HG03097 (cell line): Measurements from ENCODE around the gene RRAS.

Experiments
- ATAC-seq: cut with Tn5 transposase; IDR thresholded peaks from one replicate; pipeline ENCODE4 v1.9.1; 2021; ENCODE audit not compliant: unreplicated experiment, low FRiP score

RRAS gene

GRCh38 chr19:49655570-49656455, 15.9 kb upstream of the RRAS start:
- no peak for ATAC-seq

GRCh38 chr19:49654581-49654980, 14.6 kb upstream of the RRAS start:
- no peak for ATAC-seq

DNA sequence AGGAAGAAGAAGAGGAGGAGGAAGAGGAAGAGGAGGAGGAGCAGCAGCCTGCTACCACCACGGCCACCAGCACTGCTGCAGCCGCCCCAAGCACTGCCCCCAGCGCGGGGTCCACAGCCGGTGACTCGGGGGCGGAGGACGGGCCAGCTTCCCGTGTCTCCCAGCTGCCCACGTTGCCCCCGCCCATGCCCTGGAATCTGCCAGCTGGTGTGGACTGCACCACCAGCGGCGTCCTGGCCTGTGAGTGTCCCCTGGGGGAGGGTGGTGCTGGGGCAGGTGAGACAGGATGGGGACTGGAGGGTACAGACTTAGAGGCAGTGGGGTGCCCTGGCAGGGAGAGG, 13.5 kb upstream of the RRAS start:
- no peak for ATAC-seq

- no peak for ATAC-seq
Observed at GRCh38 chr19:49652551-49653465, 12.9 kb upstream of the RRAS start.

DNA sequence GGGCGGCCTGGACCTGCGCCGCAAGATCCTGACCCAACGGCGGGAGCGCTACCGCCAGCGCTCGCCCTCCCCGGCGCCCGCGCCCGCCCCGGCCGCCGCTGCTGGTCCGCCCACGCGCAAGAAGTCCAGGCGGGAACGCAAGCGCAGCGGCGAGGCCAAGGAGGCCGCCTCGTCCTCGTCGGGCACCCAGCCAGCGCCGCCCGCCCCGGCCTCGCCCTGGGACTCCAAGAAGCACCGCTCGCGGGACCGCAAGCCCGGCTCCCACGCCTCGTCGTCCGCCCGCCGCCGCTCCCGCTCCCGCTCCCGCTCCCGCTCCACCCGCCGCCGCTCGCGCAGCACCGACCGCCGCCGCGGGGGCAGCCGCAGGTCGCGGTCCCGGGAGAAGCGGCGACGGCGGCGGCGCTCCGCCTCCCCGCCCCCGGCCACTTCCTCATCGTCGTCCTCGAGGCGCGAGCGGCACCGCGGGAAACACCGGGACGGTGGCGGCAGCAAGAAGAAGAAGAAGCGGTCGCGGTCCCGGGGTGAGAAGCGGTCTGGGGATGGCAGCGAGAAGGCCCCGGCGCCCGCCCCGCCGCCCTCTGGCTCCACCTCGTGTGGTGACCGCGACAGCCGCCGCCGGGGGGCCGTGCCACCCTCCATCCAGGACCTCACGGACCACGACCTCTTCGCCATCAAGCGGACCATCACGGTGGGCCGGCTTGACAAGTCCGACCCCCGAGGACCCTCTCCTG, 12.0 kb upstream of the RRAS start:
- no peak for ATAC-seq

GRCh38 chr19:49651029-49651819, 11.3 kb upstream of the RRAS start:
- no peak for ATAC-seq

DNA sequence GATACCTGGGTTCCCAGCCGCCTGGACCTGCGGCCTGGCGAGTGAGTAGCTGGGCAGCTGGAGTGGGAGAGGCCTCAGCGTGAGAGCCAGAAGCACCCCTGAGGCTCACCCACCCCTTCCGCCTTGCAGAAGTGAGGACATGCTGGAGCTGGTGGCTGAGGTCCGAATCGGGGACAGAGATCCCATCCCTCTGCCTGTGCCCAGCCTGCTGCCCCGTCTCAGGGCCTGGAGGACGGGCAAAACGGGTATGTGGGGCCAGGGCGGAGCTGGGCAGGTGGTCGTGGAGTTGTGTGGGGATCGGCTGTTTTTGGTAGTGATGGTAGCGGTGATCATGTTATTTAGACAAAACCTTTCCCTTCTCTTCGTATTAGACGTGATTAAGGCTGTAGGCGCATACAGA, 6.6 kb upstream of the RRAS start:
- ATAC-seq, result no peak

GRCh38 chr19:49645995-49646394, 6.1 kb upstream of the RRAS start:
- ATAC-seq, result no peak

GRCh38 chr19:49645592-49645991, 5.6 kb upstream of the RRAS start:
- no peak for ATAC-seq

- no peak for ATAC-seq
Observed at GRCh38 chr19:49643466-49643865, 3.5 kb upstream of the RRAS start.

DNA sequence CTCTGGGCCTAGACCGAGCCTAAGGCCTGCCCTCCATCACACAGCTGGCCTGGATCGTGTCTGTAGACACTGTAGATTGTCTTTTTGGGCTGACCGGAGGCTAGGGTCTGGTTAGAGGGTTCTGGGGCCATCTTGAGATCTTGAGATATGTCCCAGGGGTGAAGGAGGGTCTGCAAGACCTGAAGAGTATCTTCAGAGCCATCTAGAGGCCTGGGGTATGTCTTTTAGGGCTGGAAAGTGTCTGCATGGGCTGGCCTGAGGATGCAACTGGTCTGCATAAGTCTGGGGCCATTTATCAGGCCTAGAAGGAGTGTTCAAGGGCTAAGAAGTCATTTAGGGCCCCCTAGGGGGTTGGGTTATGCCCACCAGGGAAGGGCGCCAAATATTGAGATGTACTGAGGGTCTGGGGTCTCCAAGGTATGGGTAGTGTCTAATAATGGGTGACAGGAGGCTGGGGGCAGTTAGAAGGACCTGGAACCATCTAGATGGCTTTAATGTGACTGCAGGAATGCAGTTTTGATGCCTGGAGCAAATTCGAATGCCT, 2.6 kb upstream of the RRAS start:
- ATAC-seq, result no peak

DNA sequence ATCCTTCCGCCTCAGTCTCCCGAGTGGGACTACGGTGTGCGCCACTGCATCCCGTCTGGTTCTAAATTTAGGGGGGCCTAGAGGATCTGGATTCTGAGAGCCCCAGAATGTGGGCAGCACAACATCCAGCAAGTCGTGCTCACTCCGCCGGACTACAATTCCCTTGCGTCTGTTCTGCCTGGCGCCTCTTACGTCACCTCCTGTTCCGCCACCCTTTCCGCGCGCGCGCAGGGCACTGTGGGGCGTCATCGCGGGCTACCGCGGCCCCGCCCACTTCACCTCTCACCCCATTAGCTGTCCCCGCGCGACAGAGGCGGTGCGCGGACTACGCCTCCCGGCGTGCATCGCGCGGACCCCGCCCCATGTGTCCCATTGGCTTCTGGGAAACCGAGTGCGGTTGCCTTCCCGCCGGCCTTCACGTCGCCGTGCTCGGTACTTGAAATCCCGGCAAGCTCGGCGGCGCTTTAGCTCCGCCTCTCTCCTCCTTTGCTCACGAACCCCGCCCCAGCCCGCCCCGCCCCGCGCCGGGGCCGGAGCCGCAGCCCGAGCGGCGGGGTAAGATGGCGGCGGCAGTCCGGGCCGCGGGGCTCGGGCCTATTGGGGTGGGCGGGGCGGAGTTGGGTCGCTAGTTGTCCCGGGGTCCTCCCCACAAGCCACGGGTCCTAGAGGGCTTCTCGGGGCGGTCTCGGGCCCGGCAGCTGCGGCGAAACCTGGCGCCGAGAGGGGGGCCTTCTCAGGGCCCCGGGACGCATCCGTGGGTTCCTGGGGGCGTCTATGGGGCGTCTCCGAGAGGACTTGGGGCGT, 1.9 kb upstream of the RRAS start, which contains the start of gene SCAF1:
Gene SCAF1 (plus strand): TSS at position 522 of the 804 bp plus-strand sequence. CDS start 2,818 bp downstream, outside the sequence.
- peak; percentile 58 for ATAC-seq

DNA sequence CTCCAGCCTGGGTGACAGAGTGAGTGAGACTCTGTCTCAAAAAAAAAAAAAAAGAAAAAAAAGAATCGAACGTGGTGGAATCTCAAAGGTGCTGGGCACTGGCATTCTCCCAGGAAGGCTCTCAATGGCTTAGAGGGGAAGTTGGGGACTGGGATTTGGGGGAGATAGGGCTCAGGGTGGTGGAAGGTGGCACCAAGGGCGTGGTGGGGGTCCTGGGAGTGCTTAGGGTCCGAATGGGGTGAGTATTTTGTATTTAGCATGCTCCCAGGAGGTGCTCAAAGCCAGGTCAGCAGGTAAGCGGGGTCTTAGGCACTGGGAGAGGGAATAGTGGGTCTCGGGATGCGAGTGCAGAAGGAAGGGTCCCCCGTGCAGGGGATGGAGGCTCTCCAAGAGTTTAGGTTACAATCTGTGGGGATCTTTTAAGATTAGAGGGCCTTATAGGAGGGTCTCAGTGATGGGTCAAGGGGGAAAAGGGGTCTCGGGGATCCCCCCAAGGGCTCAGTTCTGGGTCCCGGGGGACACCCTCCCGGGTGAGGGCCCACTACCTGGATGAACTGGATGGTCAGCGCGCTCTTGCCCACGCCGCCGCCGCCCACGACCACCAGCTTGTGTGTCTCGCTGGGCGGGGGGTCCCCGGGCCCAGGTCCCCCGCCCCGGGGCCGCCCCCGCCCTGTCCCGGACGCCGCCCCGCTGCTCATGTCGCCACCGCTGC, 386 bp downstream of the RRAS start:
- ATAC-seq, result no peak

DNA sequence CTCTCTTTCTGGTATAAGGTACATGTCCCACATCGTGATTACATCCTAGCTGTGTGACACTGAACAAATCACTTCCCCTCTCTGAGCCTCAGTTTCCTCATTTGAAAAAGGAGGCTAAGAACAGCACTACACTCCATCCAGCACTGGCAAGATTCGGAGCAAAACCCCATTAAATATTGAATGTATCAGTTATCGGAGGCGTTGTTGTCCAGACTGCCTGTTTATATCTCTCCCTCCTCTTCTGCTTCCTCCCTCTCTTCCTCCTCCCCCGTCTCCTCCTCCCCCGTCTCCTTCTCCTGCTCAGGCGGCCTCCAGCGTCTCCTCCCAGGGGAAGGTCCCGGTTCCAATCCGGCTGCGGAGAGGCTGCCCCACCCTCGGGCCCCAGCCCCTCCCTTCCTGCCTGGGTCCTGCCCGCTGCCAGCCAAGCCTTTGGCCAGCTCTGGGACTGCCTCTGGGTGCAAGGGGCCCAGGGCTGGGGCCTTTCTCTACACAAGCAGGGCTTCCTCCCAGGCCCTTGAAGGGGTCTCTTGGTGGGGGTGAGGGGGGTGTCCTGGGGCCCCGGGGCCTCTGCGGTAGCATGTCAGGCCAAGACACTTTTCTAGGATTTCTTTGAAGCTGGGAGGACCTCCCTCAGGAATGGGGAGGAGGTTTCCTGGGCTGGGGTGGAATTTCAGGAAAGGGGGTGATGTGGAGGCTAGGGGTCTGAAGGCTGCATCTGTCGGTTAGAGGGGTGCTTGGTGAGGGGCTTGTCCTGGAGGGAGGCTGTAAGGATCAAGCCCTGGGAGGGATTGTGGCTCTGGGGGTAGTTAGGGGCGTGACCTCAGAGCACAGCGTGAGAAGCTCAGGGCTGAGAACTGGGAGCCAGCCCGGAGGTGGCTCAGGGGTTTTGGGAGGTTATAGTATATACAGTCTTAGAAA, 1.9 kb downstream of the RRAS start:
- no peak for ATAC-seq

DNA sequence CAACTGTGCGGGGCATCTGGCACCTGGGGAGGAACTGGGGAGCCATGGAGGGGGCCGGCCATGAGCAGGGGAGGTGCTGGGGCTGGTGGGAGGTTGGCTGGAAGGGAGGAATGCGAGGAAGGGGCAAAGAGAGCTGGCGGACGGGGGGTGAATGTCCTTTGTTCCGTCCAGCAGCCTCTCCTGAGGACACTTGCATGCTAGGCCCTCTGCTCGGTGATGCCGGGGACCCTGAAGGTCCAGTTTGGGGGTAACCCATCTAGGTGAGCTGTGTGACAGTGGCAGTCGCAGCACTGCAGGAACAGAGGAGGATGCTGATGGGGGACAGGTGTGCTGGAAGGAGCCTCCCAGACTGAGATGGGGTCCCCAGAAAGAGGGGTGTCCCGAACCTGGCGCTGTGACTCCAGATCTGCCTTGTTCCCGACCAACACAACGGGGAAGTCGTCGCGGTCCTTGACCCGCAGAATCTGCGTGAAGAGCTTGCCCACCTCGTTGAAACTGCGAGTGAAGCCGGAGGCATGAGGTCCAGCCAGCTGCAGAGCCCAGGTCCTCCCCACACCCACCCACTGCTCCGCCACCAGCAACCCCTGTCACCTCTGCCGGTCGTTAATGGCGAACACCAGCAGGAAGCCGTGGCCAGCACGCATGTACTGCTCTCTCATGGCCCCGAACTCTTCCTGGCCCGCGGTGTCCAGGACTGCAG, 3.6 kb downstream of the RRAS start:
- no peak for ATAC-seq

DNA sequence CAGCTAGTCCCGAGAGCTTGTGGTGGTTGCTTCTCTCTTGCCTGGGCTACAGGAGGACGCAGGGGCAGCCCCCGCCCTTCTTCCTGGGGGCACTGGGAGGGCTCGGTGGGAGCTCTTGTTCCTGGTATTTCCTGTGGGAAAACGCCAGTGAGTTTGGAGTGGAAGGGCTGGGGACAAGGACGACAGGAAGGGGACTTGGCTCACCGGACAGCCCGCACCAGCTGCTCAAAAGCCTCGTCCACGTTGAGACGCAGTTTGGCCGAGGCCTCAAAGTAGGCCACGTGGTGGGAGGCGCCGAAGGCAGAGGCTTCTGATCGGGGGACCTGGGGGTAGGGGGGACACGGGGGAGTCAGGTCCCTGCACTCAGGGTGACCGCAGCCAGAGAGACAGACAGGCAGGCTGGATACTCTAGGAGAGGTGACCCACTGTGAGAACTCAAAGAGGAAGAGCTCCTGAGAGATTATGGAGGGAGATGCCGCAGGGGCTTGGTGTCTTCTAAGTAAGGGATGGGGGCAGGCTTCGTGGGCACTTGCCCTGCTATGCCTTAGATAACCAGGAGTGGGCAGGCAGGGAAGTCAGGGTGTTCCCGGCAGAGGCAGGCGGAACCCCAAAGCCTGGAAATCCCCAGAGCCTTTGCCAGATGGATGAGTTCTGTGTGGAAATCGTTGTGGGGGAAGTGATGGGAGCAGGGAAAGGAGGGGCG, 4.3 kb downstream of the RRAS start:
- no peak for ATAC-seq
